Panc1 (cell line): Measurements from ENCODE around the gene PNMA1.

Experiments used
- CTCF ChIP-seq: fragments of 450-650 bp; IDR thresholded peaks from 2 replicates; pipeline ENCODE4 v1.5.1; 2017; ENCODE audit warnings: mild to moderate bottlenecking
- REST ChIP-seq, 2 experiments: IDR thresholded peaks; 2 replicates each; pipeline ENCODE4 v1.6.1; 2011 to 2012; ENCODE audit warnings: low read depth in 2 of 2, control low read depth in 1 of 2, low read length in 1 of 2, mild to moderate bottlenecking in 1 of 2, moderate library complexity in 1 of 2; ENCODE audit not compliant: insufficient read depth in 1 of 2

GRCh38 chr14:73665130-73665529 lies 49.1 kb downstream of the PNMA1 start:
- TF ChIP-seq REST (IDR thresholded peaks at IDR 0.05; ENCODE audit: insufficient read depth in 1 of 2, low read depth in 2 of 2, low read length in 1 of 2) (no peak), CTCF (no peak)
